Measurements from ENCODE around the gene SLC6A17. TPM values are rescaled to one million over a fixed set of nuclear protein-coding genes. Genes with fewer than 3 reads are reported as not detected.

SLC6A17 gene
- total RNA-seq, 2 donors from 2014 or later: 0.19 TPM; not detected in 1

DNA sequence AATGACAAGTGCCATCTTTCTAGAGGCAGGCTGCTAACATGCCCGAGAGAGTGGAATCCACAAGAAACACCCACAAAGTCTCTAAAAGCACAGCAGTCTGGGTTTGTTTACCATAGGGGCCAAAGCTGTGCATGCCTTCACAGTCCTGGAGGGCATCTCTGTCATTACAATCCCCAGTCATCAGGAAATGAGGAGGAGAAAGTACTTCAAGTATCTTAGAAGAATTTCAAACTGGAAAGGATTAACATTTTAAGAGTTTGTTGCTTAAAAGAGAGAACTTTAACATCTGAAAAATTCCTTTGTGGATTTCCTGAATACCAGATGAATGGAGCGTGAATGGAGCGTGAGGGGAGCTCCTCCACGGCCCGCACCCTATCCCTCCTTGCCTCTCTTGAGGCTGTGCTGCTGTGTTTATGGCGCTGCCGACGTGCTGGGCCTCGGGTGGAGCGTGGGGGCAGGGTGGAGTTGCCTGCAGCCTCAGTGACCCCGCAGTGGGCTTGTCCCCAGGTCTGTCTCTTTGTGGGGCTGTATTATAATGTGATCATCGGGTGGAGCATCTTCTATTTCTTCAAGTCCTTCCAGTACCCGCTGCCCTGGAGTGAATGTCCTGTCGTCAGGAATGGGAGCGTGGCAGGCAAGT, 23.3 kb downstream of the SLC6A17 start:
- DNase-seq: no peak
- no peaks in the 10 kb centered on the region for H3K4me1 ChIP-seq
- TF ChIP-seq, protein P1, sequence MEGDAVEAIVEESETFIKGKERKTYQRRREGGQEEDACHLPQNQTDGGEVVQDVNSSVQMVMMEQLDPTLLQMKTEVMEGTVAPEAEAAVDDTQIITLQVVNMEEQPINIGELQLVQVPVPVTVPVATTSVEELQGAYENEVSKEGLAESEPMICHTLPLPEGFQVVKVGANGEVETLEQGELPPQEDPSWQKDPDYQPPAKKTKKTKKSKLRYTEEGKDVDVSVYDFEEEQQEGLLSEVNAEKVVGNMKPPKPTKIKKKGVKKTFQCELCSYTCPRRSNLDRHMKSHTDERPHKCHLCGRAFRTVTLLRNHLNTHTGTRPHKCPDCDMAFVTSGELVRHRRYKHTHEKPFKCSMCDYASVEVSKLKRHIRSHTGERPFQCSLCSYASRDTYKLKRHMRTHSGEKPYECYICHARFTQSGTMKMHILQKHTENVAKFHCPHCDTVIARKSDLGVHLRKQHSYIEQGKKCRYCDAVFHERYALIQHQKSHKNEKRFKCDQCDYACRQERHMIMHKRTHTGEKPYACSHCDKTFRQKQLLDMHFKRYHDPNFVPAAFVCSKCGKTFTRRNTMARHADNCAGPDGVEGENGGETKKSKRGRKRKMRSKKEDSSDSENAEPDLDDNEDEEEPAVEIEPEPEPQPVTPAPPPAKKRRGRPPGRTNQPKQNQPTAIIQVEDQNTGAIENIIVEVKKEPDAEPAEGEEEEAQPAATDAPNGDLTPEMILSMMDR (IDR thresholded peaks at IDR 0.05): no peak
- H3K36me3 ChIP-seq: no peaks in the 10 kb centered on the region
- no peaks in the 10 kb centered on the region for H3K9me3 ChIP-seq
- H3K4me3 ChIP-seq: no peak overlapping the region
- no peak overlapping the region for H3K9ac ChIP-seq (ENCODE audit: low read depth in 2 of 2, low read length in 2 of 2)
- no peak overlapping the region for H3K27ac ChIP-seq
- intact Hi-C loops (cut with DNase I): no loop called here
- no peaks in the 10 kb centered on the region for H3K27me3 ChIP-seq

DNA sequence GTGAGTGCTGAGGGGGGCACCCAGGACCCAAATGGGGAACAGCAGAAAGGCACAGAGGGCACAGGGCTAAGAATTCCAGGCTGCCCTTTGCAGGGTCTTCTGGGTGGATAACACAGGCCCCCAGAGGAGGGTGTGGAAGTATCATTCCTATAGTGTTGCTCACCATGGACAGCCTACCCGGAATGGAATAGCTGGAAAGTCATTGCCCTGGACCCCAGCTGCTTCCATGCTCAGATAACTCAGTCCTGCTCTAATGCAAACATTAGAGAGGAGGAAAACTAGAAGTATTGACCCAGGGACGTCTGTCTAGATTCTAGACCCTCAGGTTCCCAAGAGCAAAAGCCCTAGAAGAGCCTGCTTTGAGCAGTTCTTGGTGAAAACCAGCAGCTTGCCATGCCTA, 24.7 kb downstream of the SLC6A17 start:
- H3K9ac ChIP-seq (ENCODE audit: low read depth in 2 of 2, low read length in 2 of 2): no peak overlapping the region
- no peaks in the 10 kb centered on the region for H3K27me3 ChIP-seq
- no peak for DNase-seq
- no peaks in the 10 kb centered on the region for H3K9me3 ChIP-seq
- intact Hi-C loops (cut with DNase I): no loop called here
- TF ChIP-seq, protein P1 (IDR thresholded peaks at IDR 0.05): no peak
- no peak overlapping the region for H3K4me3 ChIP-seq
- no peaks in the 10 kb centered on the region for H3K36me3 ChIP-seq
- H3K4me1 ChIP-seq: no peaks in the 10 kb centered on the region
- H3K27ac ChIP-seq: no peak overlapping the region

DNA sequence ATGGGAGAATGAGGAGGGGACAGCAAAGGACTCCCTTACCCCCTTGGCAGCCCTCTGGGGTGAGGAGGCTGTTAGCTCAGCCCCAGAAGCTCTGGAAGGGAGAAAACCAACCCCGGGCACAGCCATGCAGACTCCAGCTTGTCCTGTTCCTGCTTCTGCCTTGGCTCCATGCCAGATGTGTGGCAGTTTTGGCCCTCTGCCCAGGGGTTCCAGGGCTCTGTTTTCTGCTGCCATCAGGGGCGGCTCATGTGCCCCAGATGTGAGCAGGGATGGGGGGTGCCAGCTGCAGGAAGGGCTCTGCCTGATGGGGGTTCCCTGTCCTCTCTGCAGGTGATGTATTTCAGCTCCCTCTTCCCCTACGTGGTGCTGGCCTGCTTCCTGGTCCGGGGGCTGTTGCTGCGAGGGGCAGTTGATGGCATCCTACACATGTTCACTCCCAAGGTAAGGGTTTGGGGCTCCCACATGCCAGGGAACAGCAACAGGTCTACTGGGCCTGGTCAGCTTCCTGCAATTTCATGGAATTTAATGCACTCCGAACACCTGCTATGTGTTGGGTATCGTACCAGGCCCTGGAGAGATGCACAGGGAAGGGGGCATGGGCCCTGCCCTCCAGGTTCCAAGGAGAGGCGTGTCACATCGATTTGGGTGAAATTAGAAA, 26.1 kb downstream of the SLC6A17 start:
- intact Hi-C loops (cut with DNase I): no loop called here
- H3K27me3 ChIP-seq: no peaks in the 10 kb centered on the region
- no peaks in the 10 kb centered on the region for H3K4me1 ChIP-seq
- H3K36me3 ChIP-seq: no peaks in the 10 kb centered on the region
- no peak overlapping the region for H3K9ac ChIP-seq (ENCODE audit: low read depth in 2 of 2, low read length in 2 of 2)
- H3K4me3 ChIP-seq: no peak overlapping the region
- no peak overlapping the region for H3K27ac ChIP-seq
- H3K9me3 ChIP-seq: no peaks in the 10 kb centered on the region
- DNase-seq: peak; percentile 41
- TF ChIP-seq, protein P1 (IDR thresholded peaks at IDR 0.05): no peak

DNA sequence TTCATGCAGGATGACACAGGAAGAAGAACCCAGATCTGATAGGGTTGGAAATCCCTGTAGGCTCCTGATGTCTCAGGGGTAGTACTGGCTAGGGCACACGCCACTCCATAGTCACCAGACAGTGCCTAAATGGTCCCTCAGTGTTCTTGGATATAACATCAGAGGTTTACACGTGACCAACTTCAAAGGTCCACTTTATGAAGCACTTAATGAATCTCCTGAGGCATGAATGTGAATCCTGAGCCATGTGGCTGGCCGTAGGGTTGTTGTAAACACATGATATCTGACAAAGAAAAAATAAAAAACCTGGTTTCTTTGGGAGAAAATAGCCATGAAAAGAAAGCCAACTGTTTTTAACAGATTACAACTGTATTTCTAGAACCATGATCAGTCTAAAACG, 27.5 kb downstream of the SLC6A17 start:
- Histone ChIP-seq H3K27ac (no peak overlapping the region), H3K9ac (ENCODE audit: low read depth in 2 of 2, low read length in 2 of 2) (no peak overlapping the region), H3K4me1 (no peaks in the 10 kb centered on the region), H3K36me3 (no peaks in the 10 kb centered on the region), H3K4me3 (no peak overlapping the region), H3K27me3 (no peaks in the 10 kb centered on the region), H3K9me3 (no peaks in the 10 kb centered on the region)
- DNase-seq: no peak
- intact Hi-C loops (cut with DNase I): no loop called here
- TF ChIP-seq, protein P1 (IDR thresholded peaks at IDR 0.05): no peak

DNA sequence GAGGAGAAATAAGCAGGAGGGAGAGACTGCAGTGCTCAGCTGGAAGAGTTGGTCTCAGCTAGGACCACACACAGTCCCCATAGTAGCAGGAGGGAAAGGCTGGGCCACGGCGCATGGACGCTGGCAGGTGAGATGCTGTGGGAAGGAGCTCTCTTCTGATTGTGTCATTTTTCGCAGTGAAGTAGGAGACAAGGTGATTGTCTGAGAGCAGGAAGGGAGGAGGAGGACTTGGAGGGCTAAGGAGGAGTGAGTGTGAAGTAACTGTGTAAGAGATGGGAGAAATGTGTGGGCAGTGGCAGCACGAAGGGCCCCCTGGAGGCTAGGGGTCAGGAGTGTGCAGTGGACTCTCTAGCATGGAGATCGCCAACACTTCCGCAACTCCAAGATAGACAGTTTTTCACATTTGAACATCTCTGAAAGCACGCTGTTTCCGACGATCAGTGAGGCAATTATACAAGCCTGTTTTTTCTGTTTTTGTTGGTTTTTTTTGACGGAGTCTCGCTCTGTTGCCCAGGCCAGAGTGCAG, 33.4 kb downstream of the SLC6A17 start:
- no peak for DNase-seq
- H3K4me3 ChIP-seq: no peak overlapping the region
- TF ChIP-seq, protein P1 (IDR thresholded peaks at IDR 0.05): no peak
- intact Hi-C loops (cut with DNase I): no loop called here
- H3K9ac ChIP-seq (ENCODE audit: low read depth in 2 of 2, low read length in 2 of 2): no peak overlapping the region
- H3K4me1 ChIP-seq: no peaks in the 10 kb centered on the region
- no peak overlapping the region for H3K27ac ChIP-seq
- H3K27me3 ChIP-seq: no peaks in the 10 kb centered on the region
- H3K36me3 ChIP-seq: no peaks in the 10 kb centered on the region
- no peaks in the 10 kb centered on the region for H3K9me3 ChIP-seq

Data from colonic mucosa (tissue), 4 donors.